IMR-90 (cell line): Measurements from ENCODE around the gene FXYD4. TPM values are rescaled to one million over a fixed set of nuclear protein-coding genes. Genes with fewer than 3 reads are reported as not detected.

Source experiments
- ATAC-seq: fragments of 200-7000 bp; cut with Tn5 transposase; 2 replicates; pipeline ENCODE4 v1.9.1; 2020; ENCODE audit warnings: low read depth, mild to moderate bottlenecking, moderate library complexity
- BruUV-seq: library from RNA; stranded (reverse); fragments of 400-500 nt; replicated peaks from 2 replicates; lab custom pipeline; 2021; lab: Mats Ljungman, UMichigan
- CTCF ChIA-PET: fragments of 300-600 bp; formaldehyde crosslinking; extraction: SDS; loops from one replicate; lab custom pipeline; 2021; ENCODE audit warnings: antibody characterized with exemption; lab: Yijun Ruan, JAX
- POLR2A ChIA-PET: fragments of 300-600 bp; sonication (Branson Sonifier 250); formaldehyde crosslinking; loops from one replicate; lab custom pipeline; 2022; ENCODE audit warnings: antibody characterized with exemption; ENCODE audit not compliant: unreplicated experiment; lab: Charles Lee
- DNase-seq: peaks from one replicate; pipeline ENCODE4 v3.0.0; 2013
- H2AFZ ChIP-seq: replicated peaks from 2 replicates; pipeline ENCODE3; 2013; ENCODE audit warnings: low read length, mild to moderate bottlenecking; ENCODE audit not compliant: poor library complexity
- H2AK5ac ChIP-seq: 2 replicates; pipeline ENCODE4 v1.6.1; 2013; ENCODE audit warnings: low read depth, low read length, inconsistent platforms
- H2AK9ac ChIP-seq: replicated peaks from 2 replicates; pipeline ENCODE3; 2013; ENCODE audit warnings: mild to moderate bottlenecking, low read depth, low read length, moderate library complexity; ENCODE audit not compliant: poor library complexity
- H2BK120ac ChIP-seq: 2 replicates; pipeline ENCODE4 v1.6.1; 2013; ENCODE audit warnings: low read depth, low read length, inconsistent platforms
- H2BK15ac ChIP-seq: 3 replicates; pipeline ENCODE4 v1.6.1; 2013; ENCODE audit warnings: low read depth, low read length, inconsistent platforms
- H2BK20ac ChIP-seq: 2 replicates; pipeline ENCODE4 v1.6.1; 2013; ENCODE audit warnings: low read depth, mild to moderate bottlenecking, inconsistent platforms, low read length, moderate library complexity
- H2BK5ac ChIP-seq: 2 replicates; pipeline ENCODE4 v1.6.1; 2013; ENCODE audit warnings: mild to moderate bottlenecking, low read depth, low read length, inconsistent platforms; ENCODE audit not compliant: poor library complexity, severe bottlenecking
- H3K14ac ChIP-seq: replicated peaks from 2 replicates; pipeline ENCODE4 v1.6.1; 2013; ENCODE audit warnings: low read depth, low read length, inconsistent platforms
- H3K18ac ChIP-seq: 2 replicates; pipeline ENCODE4 v1.6.1; 2013; ENCODE audit warnings: low read depth, low read length, control low read depth
- H3K23ac ChIP-seq: 2 replicates; pipeline ENCODE4 v1.6.1; 2013; ENCODE audit warnings: low read depth, low read length, inconsistent platforms
- H3K27ac ChIP-seq: 2 replicates; pipeline ENCODE4 v1.5.1; 2013; ENCODE audit warnings: mild to moderate bottlenecking, control low read depth, low read length; ENCODE audit not compliant: insufficient read depth
- H3K27me3 ChIP-seq: 2 replicates; pipeline ENCODE4 v1.6.1; 2013; ENCODE audit warnings: low read length; ENCODE audit not compliant: control insufficient read depth, insufficient read depth
- H3K36me3 ChIP-seq: 2 replicates; pipeline ENCODE4 v1.6.1; 2013; ENCODE audit warnings: low read length, mixed read lengths; ENCODE audit not compliant: control insufficient read depth, insufficient read depth
- H3K4ac ChIP-seq: 2 replicates; pipeline ENCODE4 v1.6.1; 2013; ENCODE audit warnings: low read depth, low read length, inconsistent platforms
- H3K4me1 ChIP-seq: 2 replicates; pipeline ENCODE4 v1.6.1; 2013; ENCODE audit warnings: low read length, mixed read lengths; ENCODE audit not compliant: control insufficient read depth, insufficient read depth
- H3K4me2 ChIP-seq: 2 replicates; pipeline ENCODE4 v1.6.1; 2013; ENCODE audit warnings: low read depth, mild to moderate bottlenecking, control low read depth, low read length, moderate library complexity
- H3K4me3 ChIP-seq: 2 replicates; pipeline ENCODE4 v1.5.1; 2013; ENCODE audit warnings: low read depth, mild to moderate bottlenecking, control low read depth, low read length, moderate library complexity; ENCODE audit not compliant: insufficient read depth
- H3K56ac ChIP-seq: 2 replicates; pipeline ENCODE4 v1.6.1; 2013; ENCODE audit warnings: low read length, inconsistent platforms; ENCODE audit not compliant: insufficient read depth; ENCODE audit errors: extremely low read depth
- H3K79me1 ChIP-seq, 2 experiments: 2 replicates each; pipeline ENCODE4 v1.6.1; 2013; ENCODE audit warnings: low read length in 2 of 2, inconsistent platforms in 1 of 2, low read depth in 1 of 2
- H3K9ac ChIP-seq: 2 replicates; pipeline ENCODE4 v1.6.1; 2013; ENCODE audit warnings: low read depth, low read length, control low read depth
- H3K9me1 ChIP-seq: 2 replicates; pipeline ENCODE4 v1.6.1; 2013; ENCODE audit warnings: low read length, inconsistent platforms; ENCODE audit not compliant: insufficient read depth
- H3K9me3 ChIP-seq: 2 replicates; pipeline ENCODE4 v1.6.1; 2013; ENCODE audit warnings: low read length; ENCODE audit not compliant: control insufficient read depth, insufficient read depth
- H4K20me1 ChIP-seq: 2 replicates; pipeline ENCODE4 v1.6.1; 2013; ENCODE audit warnings: low read length, inconsistent platforms; ENCODE audit not compliant: insufficient read depth
- H4K5ac ChIP-seq: 2 replicates; pipeline ENCODE4 v1.6.1; 2013; ENCODE audit warnings: mild to moderate bottlenecking, low read depth, low read length, control low read depth
- H4K8ac ChIP-seq, 2 experiments: 2 replicates each; pipeline ENCODE4 v1.6.1; 2013; ENCODE audit warnings: low read depth in 2 of 2, low read length in 2 of 2, control low read depth in 1 of 2, inconsistent platforms in 1 of 2
- H4K91ac ChIP-seq: 2 replicates; pipeline ENCODE4 v1.6.1; 2013; ENCODE audit warnings: low read depth, low read length, inconsistent platforms; ENCODE audit not compliant: insufficient read depth
- BHLHE40 ChIP-seq: fragments of 150-350 bp; IDR thresholded peaks from 2 replicates; pipeline ENCODE4 v1.6.1; 2016; ENCODE audit warnings: mild to moderate bottlenecking, low read depth, low read length
- CEBPB ChIP-seq: IDR thresholded peaks from 2 replicates; pipeline ENCODE4 v1.6.1; 2012; ENCODE audit warnings: low read depth, low read length, improper control_type of control experiment
- CHD1 ChIP-seq: IDR thresholded peaks from 2 replicates; pipeline ENCODE4 v1.6.1; 2012; ENCODE audit warnings: low read depth, low read length, improper control_type of control experiment
- CTCF ChIP-seq: conservative IDR thresholded peaks from 2 replicates; pipeline ENCODE4 v1.5.1; 2012; ENCODE audit warnings: mild to moderate bottlenecking, low read depth, low read length, improper control_type of control experiment
- FOS ChIP-seq: fragments of 150-350 bp; IDR thresholded peaks from 2 replicates; pipeline ENCODE4 v1.6.1; 2016; ENCODE audit warnings: low read depth, low read length
- MAFK ChIP-seq: IDR thresholded peaks from 2 replicates; pipeline ENCODE4 v1.6.1; 2012; ENCODE audit warnings: low read depth, low read length, improper control_type of control experiment
- MAZ ChIP-seq: IDR thresholded peaks from 2 replicates; pipeline ENCODE4 v1.6.1; 2012; ENCODE audit warnings: low read depth, mild to moderate bottlenecking, low read length, improper control_type of control experiment, moderate library complexity, borderline replicate concordance
- MXI1 ChIP-seq: IDR thresholded peaks from 2 replicates; pipeline ENCODE4 v1.6.1; 2012; ENCODE audit warnings: low read depth, mild to moderate bottlenecking, low read length, moderate library complexity, borderline replicate concordance
- NFE2L2 ChIP-seq: fragments of 150-350 bp; IDR thresholded peaks from 2 replicates; pipeline ENCODE4 v1.6.1; 2016; ENCODE audit warnings: low read depth, mild to moderate bottlenecking, low read length
- POLR2A ChIP-seq: IDR thresholded peaks from 2 replicates; pipeline ENCODE4 v1.6.1; 2012; ENCODE audit warnings: mild to moderate bottlenecking, low read depth, low read length
- RAD21 ChIP-seq: IDR thresholded peaks from 2 replicates; pipeline ENCODE4 v1.6.1; 2012; ENCODE audit warnings: low read length, improper control_type of control experiment
- RCOR1 ChIP-seq: IDR thresholded peaks from 2 replicates; pipeline ENCODE4 v1.6.1; 2012; ENCODE audit warnings: mild to moderate bottlenecking, low read length, improper control_type of control experiment; ENCODE audit not compliant: insufficient replicate concordance
- RFX5 ChIP-seq: IDR thresholded peaks from 2 replicates; pipeline ENCODE4 v1.8.0; 2012; ENCODE audit warnings: low read depth, mild to moderate bottlenecking, low read length, moderate library complexity
- SMC3 ChIP-seq: fragments of 150-350 bp; IDR thresholded peaks from 2 replicates; pipeline ENCODE4 v1.6.1; 2016; ENCODE audit warnings: low read depth, mild to moderate bottlenecking, antibody characterized with exemption, low read length, moderate library complexity
- USF2 ChIP-seq: fragments of 150-350 bp; IDR thresholded peaks from 2 replicates; pipeline ENCODE4 v1.6.1; 2017; ENCODE audit warnings: mild to moderate bottlenecking, antibody characterized with exemption, low read length, low read depth
- WGBS, 2 experiments: methylation state at CpG; one replicate each; pipeline versions ENCODE4 v1.1.5 to v1.1.7; 2013; ENCODE audit warnings: missing lambda C conversion rate in 2 of 2; ENCODE audit not compliant: insufficient read length in 1 of 2; ENCODE audit errors: extremely low coverage in 2 of 2; 5-methylcytosine and 5-hydroxymethylcytosine counted together
- dilution Hi-C: fragments of 300-500 bp; cut with HindIII; formaldehyde crosslinking; loops from one replicate; pipeline ENCODE4 v1.14.3; 2018; ENCODE audit warnings: low sequenced_read_pairs; ENCODE audit not compliant: unreplicated experiment
- in situ Hi-C: fragments of 300-500 bp; cut with MboI; formaldehyde crosslinking; loops from 3 replicates; pipeline ENCODE4 v1.14.3; 2019; ENCODE audit warnings: low sequenced_read_pairs, inconsistent platforms, mixed read lengths
- intact Hi-C: fragments of 100-400 bp; cut with micrococcal nuclease; formaldehyde crosslinking; loops from 2 replicates; pipeline ENCODE4 v1.10.0; 2022
- polyA plus RNA-seq, 3 experiments: library from polyadenylated mRNA; depleted of rRNA; stranded (reverse); fragments of >200 nt; gene quantifications; 2 replicates each; pipeline ENCODE4 v1.2.3, GENCODE V29; 2012; ENCODE audit warnings: low replicate concordance in 1 of 3
- total RNA-seq: library from RNA; depleted of rRNA; stranded (reverse); fragments of >200 nt; gene quantifications from 2 replicates; pipeline ENCODE4 v1.2.3, GENCODE V29; 2012
- TF ChIP-seq, protein P1 (sequence below): fragments of 150-350 bp; IDR thresholded peaks from 2 replicates; pipeline ENCODE4 v1.6.1; 2016; ENCODE audit warnings: low read depth, mild to moderate bottlenecking, low read length, moderate library complexity, borderline replicate concordance

FXYD4 gene
- total and polyA plus RNA-seq, 2 of the 4 experiments (the other 2 are of a cell fraction) = not detected

DNA sequence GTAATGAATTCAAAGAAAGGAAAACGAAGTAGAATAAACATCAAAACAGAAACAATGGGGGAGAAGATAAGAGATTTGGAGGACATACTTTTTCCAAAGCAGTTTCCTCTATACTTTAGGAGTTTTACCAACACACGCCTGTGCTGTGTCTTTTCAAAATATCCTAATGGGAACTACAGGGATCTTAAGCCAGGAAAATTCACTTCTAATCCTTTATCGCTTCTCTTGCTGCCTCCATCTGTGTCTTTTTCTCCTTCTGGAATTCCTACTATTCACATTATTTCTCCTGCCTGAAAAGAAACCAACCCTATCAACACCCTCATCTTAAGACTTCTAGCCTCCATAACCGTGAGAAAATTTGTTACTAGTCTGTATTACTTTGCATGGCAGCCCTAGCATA, 30.7 kb downstream of the FXYD4 start:
- dilution Hi-C loops (no loop called here), in situ Hi-C loops (loop anchor here (5.0 to 25.0 kb wide), 2 partner anchors 50 to 1585 kb away; partner anchors contain the start of gene DEPP1), intact Hi-C loops (no loop called here)
- no TSS peak for BruUV-seq
- Histone ChIP-seq H4K5ac (no peak overlapping the region), H4K8ac (no peak overlapping the region), H3K9me1 (peaks cover 10% of the 10 kb centered on the region), H3K79me1 (peaks cover 4 to 15% of the 10 kb centered on the region in 2 experiments; a peak in 2 of 4 replicates), H3K27me3 (no peaks in the 10 kb centered on the region), H3K27ac (no peak overlapping the region), H3K9me3 (no peaks in the 10 kb centered on the region), H3K4ac (no peak overlapping the region), H2BK15ac (no peak overlapping the region), H4K20me1 (peaks cover 92% of the 10 kb centered on the region), H2AFZ (no peak overlapping the region), H2AK5ac (no peak overlapping the region), H3K4me1 (peaks cover 15% of the 10 kb centered on the region), H2BK20ac (no peak overlapping the region), H2AK9ac (no peak overlapping the region), H3K36me3 (peaks cover 2% of the 10 kb centered on the region; the same call in 1 of the 2 replicates), H3K4me3 (no peak overlapping the region), H3K56ac (no peak overlapping the region), H3K14ac (no peak overlapping the region), H2BK120ac (no peak overlapping the region), H3K23ac (no peak overlapping the region), H3K18ac (no peak overlapping the region), H3K9ac (no peak overlapping the region), H3K4me2 (no peak overlapping the region), H2BK5ac (no peak overlapping the region), H4K91ac (no peak overlapping the region)
- TF ChIP-seq USF2 (no peak), POLR2A (no peak), RFX5 (no peak), BHLHE40 (no peak), NFE2L2 (no peak), SMC3 (no peak), MAZ (no peak), CEBPB (no peak), MAFK (no peak), CHD1 (no peak), CTCF (no peak), FOS (no peak), RAD21 (no peak), RCOR1 (no peak), MXI1 (no peak)
- TF ChIP-seq, protein P1, sequence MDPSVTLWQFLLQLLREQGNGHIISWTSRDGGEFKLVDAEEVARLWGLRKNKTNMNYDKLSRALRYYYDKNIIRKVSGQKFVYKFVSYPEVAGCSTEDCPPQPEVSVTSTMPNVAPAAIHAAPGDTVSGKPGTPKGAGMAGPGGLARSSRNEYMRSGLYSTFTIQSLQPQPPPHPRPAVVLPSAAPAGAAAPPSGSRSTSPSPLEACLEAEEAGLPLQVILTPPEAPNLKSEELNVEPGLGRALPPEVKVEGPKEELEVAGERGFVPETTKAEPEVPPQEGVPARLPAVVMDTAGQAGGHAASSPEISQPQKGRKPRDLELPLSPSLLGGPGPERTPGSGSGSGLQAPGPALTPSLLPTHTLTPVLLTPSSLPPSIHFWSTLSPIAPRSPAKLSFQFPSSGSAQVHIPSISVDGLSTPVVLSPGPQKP = no peak
- ChIA-PET POLR2A (no interaction called here), CTCF (no interaction called here)
- DNase-seq = no peak
- WGBS, 2 experiments = 69% methylated on average over 2 of the region's 4 CpGs; no CpG with 5 or more reads in 1 of the 2 experiments
- ATAC-seq = no peak
